KMS-11 (cell line): ENCODE results near the gene RNFT2.

Experiments used
- H2AFZ ChIP-seq: fragments of 200-600 bp; sonication (generic); 2 replicates; pipeline ENCODE4 v1.6.1; 2016; ENCODE audit warnings: antibody characterized with exemption, mixed run types, low read depth
- H3K27ac ChIP-seq: fragments of 200-600 bp; sonication (generic); 2 replicates; pipeline ENCODE4 v1.6.1; 2016; ENCODE audit warnings: mild to moderate bottlenecking, mixed run types
- H3K27me3 ChIP-seq: fragments of 200-600 bp; sonication (generic); 2 replicates; pipeline ENCODE4 v1.6.1; 2017; ENCODE audit warnings: mild to moderate bottlenecking, low read depth, mixed run types, moderate library complexity; ENCODE audit not compliant: insufficient read depth
- H3K36me3 ChIP-seq: fragments of 200-600 bp; sonication (generic); 2 replicates; pipeline ENCODE4 v1.6.1; 2017; ENCODE audit warnings: mild to moderate bottlenecking, mixed run types; ENCODE audit not compliant: insufficient read depth
- H3K4me1 ChIP-seq: fragments of 200-600 bp; sonication (generic); 2 replicates; pipeline ENCODE4 v1.6.1; 2016; ENCODE audit warnings: mild to moderate bottlenecking, low read depth, mixed run types; ENCODE audit not compliant: poor library complexity, severe bottlenecking
- H3K4me2 ChIP-seq: fragments of 200-600 bp; sonication (generic); 2 replicates; pipeline ENCODE4 v1.7.0; 2016; ENCODE audit warnings: mild to moderate bottlenecking, mixed run types
- H3K4me3 ChIP-seq: fragments of 200-600 bp; sonication (generic); IDR thresholded peaks from 2 replicates; pipeline ENCODE4 v1.6.1; 2017; ENCODE audit warnings: low read depth, low read length, mixed read lengths; ENCODE audit not compliant: insufficient read depth
- H3K79me2 ChIP-seq: fragments of 200-600 bp; sonication (generic); 2 replicates; pipeline ENCODE4 v1.6.1; 2016; ENCODE audit warnings: low read depth, mixed run types; ENCODE audit not compliant: insufficient read depth
- H3K9ac ChIP-seq: fragments of 200-600 bp; sonication (generic); 2 replicates; pipeline ENCODE4 v1.6.1; 2016; ENCODE audit warnings: mild to moderate bottlenecking, mixed run types
- H4K20me1 ChIP-seq: fragments of 200-600 bp; sonication (generic); 2 replicates; pipeline ENCODE4 v1.6.1; 2016; ENCODE audit warnings: mild to moderate bottlenecking, mixed run types; ENCODE audit not compliant: insufficient read depth
- CTCF ChIP-seq: fragments of 200-600 bp; sonication (generic); conservative IDR thresholded peaks from 2 replicates; pipeline ENCODE4 v1.6.1; 2017; ENCODE audit warnings: low read depth, mild to moderate bottlenecking, antibody characterized with exemption, low read length, moderate library complexity, mixed read lengths

RNFT2 gene

GRCh38 chr12:116700066-116700465 lies 38.0 kb upstream of the RNFT2 start:
- H3K27ac ChIP-seq, result no peak overlapping the region
- H3K79me2 ChIP-seq, result no peaks in the 10 kb centered on the region
- H4K20me1 ChIP-seq, result no peaks in the 10 kb centered on the region
- TF ChIP-seq CTCF, result no peak
- no peak overlapping the region for H2AFZ ChIP-seq
- H3K4me3 ChIP-seq, result no peak overlapping the region
- H3K27me3 ChIP-seq, result no peaks in the 10 kb centered on the region
- H3K36me3 ChIP-seq, result no peaks in the 10 kb centered on the region
- H3K9ac ChIP-seq, result no peak overlapping the region
- H3K4me1 ChIP-seq, result peaks cover 3% of the 10 kb centered on the region
- no peak overlapping the region for H3K4me2 ChIP-seq

DNA sequence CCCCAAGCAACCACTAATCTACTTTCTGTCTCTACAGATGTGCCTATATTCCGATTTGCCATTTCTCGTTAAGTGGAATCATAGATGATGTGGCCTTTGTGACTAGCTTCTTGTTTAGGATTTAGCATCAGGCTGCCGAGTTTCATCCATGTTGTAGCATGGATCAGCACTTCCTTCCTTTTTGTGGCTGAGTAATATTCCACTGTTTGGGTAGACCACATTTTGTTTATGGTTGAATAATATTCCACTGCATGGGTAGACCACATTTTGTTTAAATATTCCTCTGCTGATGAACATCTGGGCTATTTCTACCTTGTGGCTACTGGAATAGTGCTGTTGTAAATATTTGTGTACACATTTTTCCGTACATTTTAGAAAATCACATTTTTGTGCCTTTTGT lies 36.7 kb upstream of the RNFT2 start:
- Histone ChIP-seq H3K79me2 (no peaks in the 10 kb centered on the region), H3K4me3 (no peak overlapping the region), H3K36me3 (no peaks in the 10 kb centered on the region), H2AFZ (no peak overlapping the region), H3K4me2 (no peak overlapping the region), H3K9ac (no peak overlapping the region), H3K4me1 (peaks cover 3% of the 10 kb centered on the region), H3K27ac (no peak overlapping the region), H3K27me3 (no peaks in the 10 kb centered on the region), H4K20me1 (no peaks in the 10 kb centered on the region)
- TF ChIP-seq CTCF, result no peak

- Histone ChIP-seq H3K4me1 (peaks cover 3% of the 10 kb centered on the region), H3K4me3 (no peak overlapping the region), H3K9ac (no peak overlapping the region), H3K27ac (no peak overlapping the region), H4K20me1 (no peaks in the 10 kb centered on the region), H3K79me2 (no peaks in the 10 kb centered on the region), H2AFZ (no peak overlapping the region), H3K4me2 (no peak overlapping the region), H3K27me3 (no peaks in the 10 kb centered on the region), H3K36me3 (no peaks in the 10 kb centered on the region)
- TF ChIP-seq CTCF, result peak; percentile 77
Measured at GRCh38 chr12:116703214-116703795, 34.8 kb upstream of the RNFT2 start.

DNA sequence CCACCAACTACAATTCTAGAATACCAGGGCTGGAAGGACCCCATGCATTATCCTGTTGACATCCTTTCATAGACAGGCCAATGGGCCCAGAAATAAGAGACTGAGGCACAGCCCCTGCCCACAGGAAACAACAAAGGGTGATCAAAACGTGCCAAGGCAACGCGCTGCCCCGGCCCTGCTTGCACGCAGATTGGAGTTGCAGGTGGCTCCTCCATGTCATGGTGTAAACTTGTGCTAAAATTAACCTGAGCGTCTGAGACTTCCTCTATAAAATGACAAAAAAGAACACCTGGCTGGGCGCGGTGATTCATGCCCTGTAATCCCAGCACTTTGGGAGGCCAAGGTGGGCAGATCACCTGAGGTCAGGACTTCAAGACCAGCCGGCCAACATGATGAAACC lies 30.4 kb upstream of the RNFT2 start:
- no peaks in the 10 kb centered on the region for H3K27me3 ChIP-seq
- no peaks in the 10 kb centered on the region for H4K20me1 ChIP-seq
- H3K27ac ChIP-seq, result no peak overlapping the region
- no peak overlapping the region for H3K4me3 ChIP-seq
- peaks cover 3% of the 10 kb centered on the region for H3K4me1 ChIP-seq
- no peaks in the 10 kb centered on the region for H3K36me3 ChIP-seq
- no peak overlapping the region for H3K4me2 ChIP-seq
- no peak overlapping the region for H3K9ac ChIP-seq
- no peaks in the 10 kb centered on the region for H3K79me2 ChIP-seq
- TF ChIP-seq CTCF, result no peak
- no peak overlapping the region for H2AFZ ChIP-seq
